CD4-positive, alpha-beta T cell (primary cell): ENCODE data around the gene ZNF334. TPM values are rescaled to one million over a fixed set of nuclear protein-coding genes. Genes with fewer than 3 reads are reported as not detected.

ENCODE experiments used
- ATAC-seq: fragments of 200-7000 bp; cut with Tn5 transposase; one replicate; pipeline ENCODE4 v1.10.0; 2022; ENCODE audit warnings: mild to moderate bottlenecking; ENCODE audit not compliant: poor library complexity
- CTCF ChIA-PET: fragments of 350-600 bp; sonication (Branson Sonifier 250); formaldehyde crosslinking; loops from one replicate; lab custom pipeline; 2021; ENCODE audit warnings: antibody characterized with exemption, inconsistent platforms; lab: Charles Lee
- POLR2A ChIA-PET: fragments of 350-600 bp; sonication (Branson Sonifier 250); formaldehyde crosslinking; loops from one replicate; lab custom pipeline; 2021; ENCODE audit warnings: antibody characterized with exemption, inconsistent platforms; lab: Charles Lee
- DNase-seq, 14 experiments: peaks; one replicate each; pipeline ENCODE4 v3.0.0-alpha.2; 2013 to 2020; ENCODE audit warnings: mixed read lengths in 2 of 14
- H3K27ac ChIP-seq, 2 donors: one replicate each; pipeline versions ENCODE4 v1.5.1 to v1.7.0; 2013; ENCODE audit warnings: low read length in 2 of 2, low read depth in 1 of 2, mild to moderate bottlenecking in 1 of 2
- H3K27me3 ChIP-seq, 2 experiments: 1 replicate in 1 of 2; 2 replicates in 1 of 2; pipeline versions ENCODE4 v1.6.1 to v1.7.0; 2013; ENCODE audit warnings: low read length in 2 of 2, control low read depth in 1 of 2, mild to moderate bottlenecking in 1 of 2, moderate library complexity in 1 of 2; ENCODE audit not compliant: insufficient read depth in 2 of 2, control insufficient read depth in 1 of 2
- H3K36me3 ChIP-seq: one replicate; pipeline ENCODE4 v1.6.1; 2013; ENCODE audit warnings: low read length, control low read depth; ENCODE audit not compliant: insufficient read depth
- H3K4me1 ChIP-seq: one replicate; pipeline ENCODE4 v1.6.1; 2013; ENCODE audit warnings: low read length, control low read depth; ENCODE audit not compliant: insufficient read depth
- H3K4me3 ChIP-seq: one replicate; pipeline ENCODE4 v1.5.1; 2013; ENCODE audit warnings: mild to moderate bottlenecking, low read length, moderate library complexity
- H3K9me3 ChIP-seq, 2 experiments: 1 replicate in 1 of 2; 2 replicates in 1 of 2; pipeline versions ENCODE4 v1.6.1 to v1.7.0; 2013; ENCODE audit warnings: low read length in 2 of 2, mild to moderate bottlenecking in 2 of 2, control low read depth in 1 of 2, moderate library complexity in 1 of 2; ENCODE audit not compliant: control insufficient read depth in 1 of 2, insufficient read depth in 1 of 2
- H3K27ac Mint-ChIP-seq: one replicate; pipeline ENCODE4 v1.8.0; 2020; ENCODE audit warnings: mixed read lengths
- H3K27me3 Mint-ChIP-seq: one replicate; pipeline ENCODE4 v1.8.0; 2021; ENCODE audit warnings: mixed read lengths
- H3K36me3 Mint-ChIP-seq: one replicate; pipeline ENCODE4 v1.8.0; 2021; ENCODE audit warnings: low read depth, mixed read lengths
- H3K4me1 Mint-ChIP-seq: one replicate; pipeline ENCODE4 v1.8.0; 2021; ENCODE audit warnings: low read depth, mixed read lengths
- H3K4me3 Mint-ChIP-seq: one replicate; pipeline ENCODE4 v1.8.0; 2020; ENCODE audit warnings: mild to moderate bottlenecking, mixed read lengths
- H3K9me3 Mint-ChIP-seq: one replicate; pipeline ENCODE4 v1.8.0; 2020; ENCODE audit warnings: mixed read lengths
- intact Hi-C, 2 experiments: fragments of 100-400 bp; cut with DNase I in 1 of 2; cut with micrococcal nuclease in 1 of 2; formaldehyde crosslinking; loops; one replicate each; pipeline versions ENCODE4 v1.15.1 to v1.9.0; 2023 to 2025; cut with DNase I, micrococcal nuclease
- total RNA-seq, 174 experiments: library from RNA in 2 of 174; stranded (reverse) in 2 of 174; gene quantifications; one replicate each; pipeline ENCODE4 v1.2.3 and lab custom pipeline; 2021 to 2026
- TF ChIP-seq, protein P1 (sequence below): fragments of 200-600 bp; IDR thresholded peaks from one replicate; pipeline ENCODE4 v1.8.0; 2022; ENCODE audit warnings: antibody characterized with exemption, mild to moderate bottlenecking

ZNF334 gene
- total RNA-seq, 2 experiments from 2014 or later, result 0.19 to 0.28 TPM

- intact Hi-C loops, result loop anchor here in 1 of 2 experiments (2.0 kb wide), 1 partner anchor 163 kb away; no protein-coding TSS in a partner anchor
- no peaks in the 10 kb centered on the region for H3K4me1 ChIP-seq
- ATAC-seq, result no peak
- H3K27me3 ChIP-seq, result peaks cover 3 to 13% of the 10 kb centered on the region in 2 experiments
- no peaks in the 10 kb centered on the region for H3K9me3 ChIP-seq
- Mint-ChIP-seq H3K36me3 (no peaks in the 10 kb centered on the region), H3K27me3 (peaks cover 43% of the 10 kb centered on the region), H3K4me3 (no peak overlapping the region), H3K27ac (no peak overlapping the region), H3K9me3 (no peaks in the 10 kb centered on the region), H3K4me1 (no peaks in the 10 kb centered on the region)
- no peak for DNase-seq
- TF ChIP-seq, protein P1, sequence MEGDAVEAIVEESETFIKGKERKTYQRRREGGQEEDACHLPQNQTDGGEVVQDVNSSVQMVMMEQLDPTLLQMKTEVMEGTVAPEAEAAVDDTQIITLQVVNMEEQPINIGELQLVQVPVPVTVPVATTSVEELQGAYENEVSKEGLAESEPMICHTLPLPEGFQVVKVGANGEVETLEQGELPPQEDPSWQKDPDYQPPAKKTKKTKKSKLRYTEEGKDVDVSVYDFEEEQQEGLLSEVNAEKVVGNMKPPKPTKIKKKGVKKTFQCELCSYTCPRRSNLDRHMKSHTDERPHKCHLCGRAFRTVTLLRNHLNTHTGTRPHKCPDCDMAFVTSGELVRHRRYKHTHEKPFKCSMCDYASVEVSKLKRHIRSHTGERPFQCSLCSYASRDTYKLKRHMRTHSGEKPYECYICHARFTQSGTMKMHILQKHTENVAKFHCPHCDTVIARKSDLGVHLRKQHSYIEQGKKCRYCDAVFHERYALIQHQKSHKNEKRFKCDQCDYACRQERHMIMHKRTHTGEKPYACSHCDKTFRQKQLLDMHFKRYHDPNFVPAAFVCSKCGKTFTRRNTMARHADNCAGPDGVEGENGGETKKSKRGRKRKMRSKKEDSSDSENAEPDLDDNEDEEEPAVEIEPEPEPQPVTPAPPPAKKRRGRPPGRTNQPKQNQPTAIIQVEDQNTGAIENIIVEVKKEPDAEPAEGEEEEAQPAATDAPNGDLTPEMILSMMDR, result no peak
- H3K36me3 ChIP-seq, result no peaks in the 10 kb centered on the region
- ChIA-PET CTCF (no interaction called here), POLR2A (no interaction called here)
- no peak overlapping the region for H3K4me3 ChIP-seq
- no peak overlapping the region for H3K27ac ChIP-seq
Observed at GRCh38 chr20:46519471-46520068, 6.2 kb upstream of the ZNF334 start.

DNA sequence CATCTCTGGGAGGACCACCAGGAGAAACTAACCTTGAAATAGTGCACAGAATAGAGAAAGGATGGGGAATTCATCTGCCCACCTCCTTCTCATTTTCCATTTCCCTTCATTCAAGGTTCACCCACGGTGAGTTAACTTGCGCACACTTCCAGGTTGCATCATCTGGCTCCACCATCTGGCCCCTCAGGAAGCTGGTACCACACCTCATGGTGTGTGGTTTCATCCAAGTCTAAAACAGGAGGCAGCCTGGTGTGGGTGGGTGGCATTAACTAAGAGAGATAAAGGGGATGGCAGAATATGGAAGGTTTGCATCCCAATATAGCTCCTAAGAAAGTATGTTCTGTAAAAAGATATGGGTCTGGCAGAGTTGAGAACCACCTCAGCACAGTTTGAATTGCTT lies 3.8 kb downstream of the ZNF334 start:
- intact Hi-C loops, result no loop called here
- Mint-ChIP-seq H3K27me3 (peaks cover 58% of the 10 kb centered on the region), H3K36me3 (no peaks in the 10 kb centered on the region), H3K27ac (no peak overlapping the region), H3K9me3 (no peaks in the 10 kb centered on the region), H3K4me3 (no peak overlapping the region), H3K4me1 (peaks cover 10% of the 10 kb centered on the region)
- no peaks in the 10 kb centered on the region for H3K36me3 ChIP-seq
- no peak for DNase-seq
- POLR2A ChIA-PET, result no interaction called here
- H3K27ac ChIP-seq, result no peak overlapping the region
- ATAC-seq, result no peak
- H3K4me1 ChIP-seq, result peaks cover 6% of the 10 kb centered on the region
- H3K9me3 ChIP-seq, result peaks cover 0 to 5% of the 10 kb centered on the region in 2 experiments
- TF ChIP-seq, protein P1, result no peak
- peaks cover 23 to 29% of the 10 kb centered on the region in 2 experiments for H3K27me3 ChIP-seq
- no peak overlapping the region for H3K4me3 ChIP-seq
- CTCF ChIA-PET, result no interaction called here

- no peaks in the 10 kb centered on the region for H3K36me3 Mint-ChIP-seq
- TF ChIP-seq, protein P1, result no peak
- POLR2A ChIA-PET, result no interaction called here
- intact Hi-C loops, result no loop called here
- H3K27ac Mint-ChIP-seq, result no peak overlapping the region
- Histone ChIP-seq H3K27ac (no peak overlapping the region), H3K9me3 (peaks cover 0 to 4% of the 10 kb centered on the region in 2 experiments), H3K4me3 (no peak overlapping the region), H3K27me3 (peaks cover 12 to 17% of the 10 kb centered on the region in 2 experiments), H3K36me3 (no peaks in the 10 kb centered on the region), H3K4me1 (no peaks in the 10 kb centered on the region)
- peaks cover 4% of the 10 kb centered on the region for H3K9me3 Mint-ChIP-seq
- peaks cover under 1% of the 10 kb centered on the region for H3K4me1 Mint-ChIP-seq
- H3K4me3 Mint-ChIP-seq, result no peak overlapping the region
- CTCF ChIA-PET, result no interaction called here
- DNase-seq (no peak), ATAC-seq (no peak)
- H3K27me3 Mint-ChIP-seq, result peaks cover 57% of the 10 kb centered on the region
Observed at GRCh38 chr20:46507760-46508407, 5.5 kb downstream of the ZNF334 start.
